Right lung (tissue), 10 donors: ENCODE data around the gene PRKD2. TPM values are rescaled to one million over a fixed set of nuclear protein-coding genes. Genes with fewer than 3 reads are reported as not detected.
"Not testable (repeated sequence)": the region's sequence is repeated elsewhere in the genome, so short reads cannot be mapped to it uniquely, and the experiment has no call there.

ENCODE experiments used
- DNase-seq, 2 donors: peaks; one replicate each; pipeline ENCODE4 v3.0.0-alpha.2; 2013
- long read RNA-seq, 8 donors: transcript quantifications; one replicate each; lab custom pipeline, GENCODE V29; 2026
- polyA plus RNA-seq, 5 donors: library from polyadenylated mRNA; unstranded; fragments of 120-200 nt; gene quantifications; one replicate each; pipeline versions ENCODE4 v1.2.1 to v1.2.3, GENCODE V29; 2013; ENCODE audit warnings: inconsistent platforms in 1 of 5, low replicate concordance in 1 of 5; ENCODE audit not compliant: insufficient read length in 5 of 5, insufficient read depth in 1 of 5

PRKD2 gene
- 10 to 100 TPM; 33.7 to 59.4 (median 54.0) TPM for polyA plus RNA-seq
- long read RNA-seq, donor 1, partial matches to known transcripts: 0 of 7 reads
- long read RNA-seq, donor 1, other reads (novel, unspliced or antisense): 0 of 7 reads
- long read RNA-seq, donor 2, partial matches to known transcripts: 9 of 13 reads
- long read RNA-seq, donor 2, other reads (novel, unspliced or antisense): 0 of 13 reads
- long read RNA-seq, donor 3, partial matches to known transcripts: 0 of 1 reads
- long read RNA-seq, donor 3, other reads (novel, unspliced or antisense): 0 of 1 reads
- long read RNA-seq, donor 4, partial matches to known transcripts: 5 of 9 reads
- long read RNA-seq, donor 4, other reads (novel, unspliced or antisense): 0 of 9 reads
- long read RNA-seq, donor 5, partial matches to known transcripts: 0 of 6 reads
- long read RNA-seq, donor 5, other reads (novel, unspliced or antisense): 0 of 6 reads
- long read RNA-seq, donor 6, partial matches to known transcripts: 0 of 7 reads
- long read RNA-seq, donor 6, other reads (novel, unspliced or antisense): 0 of 7 reads
- long read RNA-seq, donor 7, partial matches to known transcripts: 0 of 10 reads
- long read RNA-seq, donor 7, other reads (novel, unspliced or antisense): 0 of 10 reads
- long read RNA-seq, donor 8, partial matches to known transcripts: 0 of 4 reads
- long read RNA-seq, donor 8, other reads (novel, unspliced or antisense): 0 of 4 reads

DNA sequence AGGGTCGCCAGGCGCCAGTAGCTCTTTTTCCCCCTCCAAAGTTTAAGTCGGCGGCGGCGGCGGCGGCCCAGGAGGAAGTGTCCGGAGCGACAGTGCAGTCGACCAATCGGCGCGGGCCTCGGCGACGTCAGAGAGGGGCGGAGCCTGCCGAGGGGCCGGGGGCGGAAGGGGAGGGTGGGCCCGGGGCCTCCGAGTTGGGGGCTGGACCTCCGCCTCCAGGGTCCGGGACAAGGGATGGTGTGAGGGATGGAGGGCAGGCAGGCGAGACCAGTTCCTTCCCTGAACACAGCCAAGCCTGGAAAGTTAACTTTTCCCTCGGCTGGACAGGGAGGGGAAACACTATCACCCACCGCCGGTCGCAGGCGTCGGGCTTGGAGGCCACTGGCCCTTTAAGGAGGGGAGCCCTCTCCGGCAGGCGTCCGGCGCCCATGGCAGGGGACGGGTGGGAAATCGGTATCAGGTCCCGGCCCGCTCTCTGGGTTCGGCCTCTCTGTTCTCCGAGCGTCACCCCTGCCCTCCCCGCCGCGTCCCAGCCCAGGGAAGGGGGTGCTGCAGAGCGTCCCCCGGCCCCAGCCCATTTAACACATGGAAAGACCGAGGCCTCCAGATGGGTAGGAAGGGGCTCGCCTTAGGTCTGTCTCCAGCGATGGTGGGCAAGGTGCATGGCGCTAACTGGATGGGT, at the start of gene PRKD2:
PRKD2 (minus strand) TSS at position 81 of the 682 bp plus-strand sequence. CDS start 744 bp downstream, outside the sequence.
- peak; percentile 89 for DNase-seq

DNA sequence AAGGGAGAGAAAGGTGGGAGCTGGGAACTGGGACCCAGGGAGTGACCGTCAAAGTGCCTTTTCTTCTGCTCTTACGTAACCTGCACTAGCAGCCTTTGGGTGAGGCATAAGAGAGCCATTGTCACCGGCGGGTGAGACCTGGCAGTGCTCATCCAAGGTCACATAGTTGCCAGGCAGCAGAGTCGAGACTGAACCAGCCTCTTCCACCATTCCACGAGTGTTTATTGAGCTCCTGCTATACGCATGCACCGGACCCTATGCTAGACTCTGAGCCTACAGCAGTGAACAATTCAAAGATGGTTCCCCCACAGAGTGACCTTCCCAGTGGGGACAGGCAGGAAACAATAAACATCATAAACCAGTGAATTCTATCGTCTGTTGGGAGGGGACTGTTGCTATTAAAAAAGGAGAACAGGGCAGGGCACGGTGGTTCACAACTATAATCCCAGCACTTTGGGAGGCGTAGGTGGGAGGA, 47.9 kb upstream of the PRKD2 start:
- no peak for DNase-seq

DNA sequence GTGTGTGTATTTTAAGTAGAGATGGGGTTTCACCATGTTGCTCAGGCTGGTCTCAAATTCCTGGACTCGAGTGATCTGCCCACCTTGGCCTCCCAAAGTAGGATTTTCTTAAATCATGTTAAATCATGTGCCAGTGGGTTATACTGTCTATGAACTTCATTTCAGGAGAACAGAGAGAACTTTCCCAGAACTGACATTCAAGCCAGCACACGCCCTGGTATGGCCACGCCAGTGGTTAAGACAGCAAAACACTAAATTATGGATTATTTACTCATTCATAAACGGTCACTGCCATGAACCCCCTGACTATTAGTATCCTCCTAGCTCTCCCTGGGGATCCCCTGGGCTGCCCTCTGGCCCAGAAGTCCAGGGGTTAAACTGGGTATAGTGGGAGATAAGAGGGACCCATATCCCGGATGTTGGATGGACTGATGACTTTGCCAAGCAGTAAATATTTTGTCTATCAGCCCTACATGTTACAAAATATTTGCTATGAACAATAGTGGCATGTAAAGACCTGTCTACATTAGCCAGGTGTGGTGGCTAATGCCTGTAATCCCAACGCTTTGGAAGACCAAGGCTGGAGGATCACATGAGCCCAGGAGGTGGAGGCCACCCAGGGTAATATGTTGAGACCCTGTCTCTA, 45.5 kb upstream of the PRKD2 start:
- no peak for DNase-seq

DNA sequence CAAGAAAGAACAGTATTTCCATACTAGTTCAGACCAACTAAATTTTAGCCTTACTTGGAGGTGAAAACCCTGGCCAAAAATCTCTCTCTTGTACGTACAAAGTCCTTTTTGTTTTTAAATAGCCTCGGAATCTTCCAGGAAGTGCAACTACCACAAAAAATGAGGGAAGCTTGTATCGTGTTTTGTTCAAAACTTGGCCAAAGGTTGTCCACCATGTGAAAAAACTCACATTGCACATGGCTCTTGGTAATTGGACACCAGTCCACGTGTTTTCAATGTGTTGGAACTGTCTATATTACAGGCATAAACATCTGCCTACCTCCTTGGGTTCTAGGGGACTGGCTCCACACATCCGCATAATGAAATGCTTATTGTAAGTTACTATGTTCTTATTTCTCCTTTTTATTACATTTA, 44.5 kb upstream of the PRKD2 start:
- DNase-seq: no peak

DNA sequence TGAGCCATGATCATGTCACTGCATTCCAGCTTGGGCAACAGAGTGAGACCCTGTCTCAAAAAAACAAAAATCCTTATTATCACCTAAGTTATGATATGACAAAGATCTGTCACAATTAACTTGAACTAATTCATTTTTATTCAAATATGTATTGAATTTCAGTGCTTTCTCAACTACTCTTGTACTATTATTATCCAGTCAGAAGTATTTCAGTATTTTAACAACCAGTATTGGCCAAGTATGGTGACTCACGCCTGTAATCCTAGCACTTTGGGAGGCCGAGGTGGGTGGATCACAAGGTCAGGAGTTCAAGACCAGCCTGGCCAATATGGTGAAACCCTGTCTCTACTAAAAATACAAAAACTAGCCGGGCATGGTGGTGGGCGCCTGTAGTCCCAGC, 44.0 kb upstream of the PRKD2 start:
- not testable (repeated sequence) for DNase-seq

DNA sequence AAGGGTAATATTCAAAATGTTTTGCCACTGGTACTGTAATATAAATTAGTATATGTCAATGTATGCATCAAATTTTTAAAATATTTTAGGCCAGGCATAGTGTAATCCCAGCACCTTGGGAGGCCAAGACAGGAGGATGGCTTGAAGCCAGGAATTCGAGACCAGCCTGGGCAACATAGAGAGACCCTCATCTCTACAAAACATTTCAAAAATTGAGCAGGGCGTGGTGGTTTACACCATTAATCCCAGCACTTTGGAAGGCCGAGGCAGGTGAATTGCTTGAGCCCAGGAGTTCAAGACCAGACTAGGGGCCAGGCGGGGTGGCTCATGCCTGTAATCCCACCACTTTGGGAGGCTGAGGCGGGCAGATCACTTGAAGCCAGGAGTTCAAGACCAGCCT, 43.4 kb upstream of the PRKD2 start:
- no peak for DNase-seq

DNA sequence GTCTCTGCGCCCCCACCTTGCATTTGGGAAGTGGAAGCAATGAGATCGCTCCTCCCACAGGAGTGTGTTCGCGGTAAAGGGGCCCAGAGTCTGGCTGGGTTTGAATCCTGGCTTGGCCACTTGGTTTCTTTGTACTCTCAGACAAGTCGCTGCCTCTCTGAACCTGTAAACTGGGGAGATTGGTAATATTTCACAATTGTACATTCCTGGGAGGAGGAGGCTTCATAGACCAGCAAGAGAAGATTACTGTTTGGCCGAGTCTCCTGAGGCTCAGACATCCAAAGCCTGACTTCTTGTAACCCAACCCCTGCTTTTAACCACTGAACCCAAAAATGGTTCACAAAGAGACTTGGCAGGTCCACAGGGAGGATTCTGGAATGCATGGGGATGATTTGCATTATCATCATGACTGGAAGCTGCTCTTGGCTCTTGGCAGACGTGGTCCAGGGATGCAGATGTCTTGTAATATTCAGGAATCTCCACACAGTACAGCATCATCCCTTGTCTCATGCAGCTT, 43.0 kb upstream of the PRKD2 start:
- no peak for DNase-seq

DNA sequence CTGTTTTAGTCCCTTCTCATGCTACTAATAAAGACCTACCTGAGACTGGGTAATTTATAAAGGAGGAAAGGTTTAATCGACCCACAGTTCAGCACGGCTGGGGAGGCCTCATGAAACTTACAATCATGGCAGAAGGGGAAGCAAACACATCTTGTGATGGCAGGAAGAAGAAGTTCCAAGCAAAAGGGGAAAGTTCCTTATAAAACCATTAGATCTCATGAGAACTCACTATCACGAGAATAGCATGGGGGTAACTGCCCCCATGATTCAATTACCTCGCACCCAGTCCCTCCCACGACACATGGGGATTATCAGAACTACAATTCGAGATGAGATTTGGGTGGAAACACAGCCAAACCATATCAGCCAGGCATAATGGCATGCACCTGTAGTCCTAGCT, 42.3 kb upstream of the PRKD2 start:
- no peak for DNase-seq

DNA sequence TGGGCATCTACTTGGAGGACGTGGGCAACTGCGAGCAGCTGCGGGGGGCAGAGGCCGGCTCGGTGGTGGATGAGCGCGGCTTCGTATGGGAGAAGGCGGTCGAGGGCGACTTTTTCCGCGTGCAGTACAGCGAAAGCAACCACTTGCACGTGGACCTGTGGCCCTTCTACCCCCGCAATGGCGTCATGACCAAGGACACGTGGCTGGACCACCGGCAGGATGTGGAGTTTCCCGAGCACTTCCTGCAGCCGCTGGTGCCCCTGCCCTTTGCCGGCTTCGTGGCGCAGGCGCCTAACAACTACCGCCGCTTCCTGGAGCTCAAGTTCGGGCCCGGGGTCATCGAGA, 39.6 kb upstream of the PRKD2 start:
- no peak for DNase-seq

DNA sequence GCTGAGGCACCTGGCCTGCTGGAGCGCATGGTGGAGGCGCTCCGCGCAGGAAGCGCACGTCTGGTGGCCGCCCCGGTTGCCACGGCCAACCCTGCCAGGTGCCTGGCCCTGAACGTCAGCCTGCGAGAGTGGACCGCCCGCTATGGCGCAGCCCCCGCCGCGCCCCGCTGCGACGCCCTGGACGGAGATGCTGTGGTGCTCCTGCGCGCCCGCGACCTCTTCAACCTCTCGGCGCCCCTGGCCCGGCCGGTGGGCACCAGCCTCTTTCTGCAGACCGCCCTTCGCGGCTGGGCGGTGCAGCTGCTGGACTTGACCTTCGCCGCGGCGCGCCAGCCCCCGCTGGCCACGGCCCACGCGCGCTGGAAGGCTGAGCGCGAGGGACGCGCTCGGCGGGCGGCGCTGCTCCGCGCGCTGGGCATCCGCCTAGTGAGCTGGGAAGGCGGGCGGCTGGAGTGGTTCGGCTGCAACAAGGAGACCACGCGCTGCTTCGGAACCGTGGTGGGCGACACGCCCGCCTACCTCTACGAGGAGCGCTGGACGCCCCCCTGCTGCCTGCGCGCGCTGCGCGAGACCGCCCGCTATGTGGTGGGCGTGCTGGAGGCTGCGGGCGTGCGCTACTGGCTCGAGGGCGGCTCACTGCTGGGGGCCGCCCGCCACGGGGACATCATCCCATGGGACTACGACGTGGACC, 39.1 kb upstream of the PRKD2 start:
- no peak for DNase-seq

DNA sequence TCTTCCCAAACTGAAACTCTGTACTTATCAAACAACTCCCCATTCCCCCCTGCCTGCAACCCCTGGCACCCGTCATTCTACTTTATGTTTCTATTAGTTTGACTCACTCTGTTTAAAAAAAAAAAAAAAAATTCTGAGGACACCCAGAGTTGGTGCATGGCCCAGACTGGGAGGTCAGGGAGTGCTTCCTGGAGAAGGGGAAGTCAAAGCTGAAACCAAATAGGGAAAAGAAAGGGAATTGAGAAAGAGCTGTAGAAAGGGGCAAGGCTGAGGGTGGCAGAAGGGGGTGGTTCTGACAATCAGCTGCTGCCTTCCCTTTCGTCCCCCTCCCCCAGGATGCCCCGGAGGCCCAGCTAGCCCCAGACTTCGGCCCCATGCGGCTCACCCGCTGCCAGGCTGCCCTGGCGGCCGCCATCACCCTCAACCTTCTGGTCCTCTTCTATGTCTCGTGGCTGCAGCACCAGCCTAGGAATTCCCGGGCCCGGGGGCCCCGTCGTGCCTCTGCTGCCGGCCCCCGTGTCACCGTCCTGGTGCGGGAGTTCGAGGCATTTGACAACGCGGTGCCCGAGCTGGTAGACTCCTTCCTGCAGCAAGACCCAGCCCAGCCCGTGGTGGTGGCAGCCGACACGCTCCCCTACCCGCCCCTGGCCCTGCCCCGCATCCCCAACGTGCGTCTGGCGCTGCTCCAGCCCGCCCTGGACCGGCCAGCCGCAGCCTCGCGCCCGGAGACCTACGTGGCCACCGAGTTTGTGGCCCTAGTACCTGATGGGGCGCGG, 38.4 kb upstream of the PRKD2 start:
- no peak for DNase-seq

DNA sequence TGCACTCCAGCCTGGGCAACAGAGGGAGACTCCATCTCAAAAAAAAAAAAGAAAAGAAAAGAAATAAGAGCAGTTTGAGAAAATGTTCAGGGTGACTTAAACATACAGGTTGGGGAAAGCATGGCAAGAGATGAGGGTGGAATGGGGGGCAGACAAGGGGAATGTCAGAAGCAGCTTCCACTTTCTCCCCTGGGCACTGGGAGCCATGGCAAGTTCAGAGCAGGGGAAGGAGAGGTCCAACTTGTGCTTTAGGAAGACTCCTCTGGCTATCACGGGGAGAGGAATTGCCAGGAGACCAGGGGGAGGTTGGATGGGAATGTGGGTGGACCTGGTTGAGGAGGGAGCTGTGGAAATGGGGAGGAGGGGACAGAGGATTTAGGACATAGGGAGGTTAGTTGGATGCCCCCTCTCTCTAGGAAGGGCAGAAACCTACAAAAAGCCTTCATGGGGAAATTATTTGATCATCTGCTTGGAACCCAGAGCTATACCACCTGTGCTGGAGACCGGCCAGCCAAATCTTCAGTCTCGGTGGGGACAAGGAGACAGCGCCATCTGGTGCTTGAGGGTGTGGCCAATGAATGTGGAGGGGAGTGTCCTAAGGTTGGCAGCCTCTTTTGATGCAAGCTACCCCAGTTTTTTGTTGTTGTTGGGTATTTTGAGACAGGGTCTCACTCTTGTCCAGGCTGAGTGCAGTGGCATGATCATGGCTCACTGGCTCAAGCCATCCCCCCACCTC, 36.7 kb upstream of the PRKD2 start:
- DNase-seq: no peak

DNA sequence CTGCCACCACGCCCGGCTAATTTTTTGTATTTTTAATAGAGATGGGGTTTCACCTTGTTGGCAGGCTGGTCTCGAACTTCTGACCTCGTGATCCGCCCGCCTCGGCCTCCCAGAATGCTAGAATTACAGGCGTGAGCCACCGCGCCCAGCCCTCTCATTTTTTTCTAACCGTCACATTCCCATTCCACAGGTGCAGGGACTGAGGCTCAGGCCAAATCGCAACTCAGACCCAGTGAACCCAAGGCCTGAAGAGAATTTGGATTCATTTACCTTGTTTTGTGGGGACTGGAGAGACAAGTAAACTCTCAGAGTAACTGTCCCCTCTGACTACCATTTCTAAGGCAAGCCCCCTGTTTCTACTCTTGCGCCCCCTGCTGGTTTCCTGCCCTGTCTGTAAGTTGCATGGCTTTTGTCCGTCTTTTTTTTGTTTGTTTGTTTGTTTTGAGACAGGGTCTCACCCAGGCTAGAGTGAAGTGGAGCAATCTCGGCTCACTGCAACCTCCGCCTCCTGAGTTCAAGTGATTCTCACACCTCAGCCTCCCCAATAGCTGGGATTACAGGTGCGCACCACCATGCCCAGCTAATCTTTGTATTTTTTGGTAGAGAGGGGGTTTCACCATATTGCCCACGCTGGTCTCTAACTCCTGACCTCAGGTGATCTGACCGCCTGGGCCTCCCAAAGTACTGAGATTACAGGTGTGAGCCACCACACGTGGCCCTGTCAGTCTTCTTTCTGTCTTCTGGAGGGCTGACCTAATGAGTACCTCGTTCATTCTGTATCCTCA, 31.6 kb upstream of the PRKD2 start:
- no peak for DNase-seq

DNA sequence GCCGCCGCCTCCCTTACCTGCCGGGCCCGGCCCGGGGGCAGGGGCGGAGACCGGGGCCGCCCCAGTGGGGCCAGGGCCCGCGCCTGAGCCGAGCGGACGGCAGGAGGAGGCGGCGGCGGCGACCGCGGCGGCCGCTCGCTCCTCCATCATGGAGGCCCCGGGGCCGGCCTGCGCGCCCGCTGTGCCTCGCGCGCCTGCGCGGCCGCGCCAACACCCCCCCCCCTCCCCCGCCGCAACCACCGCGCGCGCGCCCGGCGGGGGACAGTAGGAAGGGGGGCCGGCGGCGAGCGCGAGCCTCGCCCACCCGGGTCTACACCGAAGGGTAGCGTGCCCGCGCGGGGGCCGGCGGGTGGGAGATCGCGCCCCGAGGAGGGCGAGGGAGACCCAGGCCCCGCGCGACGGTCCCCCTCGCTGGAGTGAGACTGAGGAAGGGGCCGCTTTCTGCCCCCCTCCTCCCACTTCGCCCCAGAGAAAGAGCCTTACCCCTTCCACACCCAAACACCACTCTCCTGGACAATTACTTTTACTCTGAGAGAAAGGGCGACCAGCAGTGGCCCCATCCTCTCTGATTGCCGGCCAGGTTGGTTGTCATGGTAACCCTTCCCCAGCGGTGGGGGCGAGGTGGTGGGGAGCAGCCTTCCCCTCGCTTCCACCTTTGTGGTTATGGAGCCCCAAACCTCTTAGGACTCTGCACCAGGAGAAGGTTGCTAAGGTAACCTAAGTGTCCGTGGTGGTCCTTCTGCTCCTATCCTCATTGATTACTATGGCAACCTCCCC, 29.6 kb upstream of the PRKD2 start, which contains the start of gene STRN4:
STRN4 (minus strand) TSS at position 170 of the 777 bp plus-strand sequence; CDS start at position 150, 20 bp downstream.
- peak in 1 of 2 donors; percentile 57 for DNase-seq

DNA sequence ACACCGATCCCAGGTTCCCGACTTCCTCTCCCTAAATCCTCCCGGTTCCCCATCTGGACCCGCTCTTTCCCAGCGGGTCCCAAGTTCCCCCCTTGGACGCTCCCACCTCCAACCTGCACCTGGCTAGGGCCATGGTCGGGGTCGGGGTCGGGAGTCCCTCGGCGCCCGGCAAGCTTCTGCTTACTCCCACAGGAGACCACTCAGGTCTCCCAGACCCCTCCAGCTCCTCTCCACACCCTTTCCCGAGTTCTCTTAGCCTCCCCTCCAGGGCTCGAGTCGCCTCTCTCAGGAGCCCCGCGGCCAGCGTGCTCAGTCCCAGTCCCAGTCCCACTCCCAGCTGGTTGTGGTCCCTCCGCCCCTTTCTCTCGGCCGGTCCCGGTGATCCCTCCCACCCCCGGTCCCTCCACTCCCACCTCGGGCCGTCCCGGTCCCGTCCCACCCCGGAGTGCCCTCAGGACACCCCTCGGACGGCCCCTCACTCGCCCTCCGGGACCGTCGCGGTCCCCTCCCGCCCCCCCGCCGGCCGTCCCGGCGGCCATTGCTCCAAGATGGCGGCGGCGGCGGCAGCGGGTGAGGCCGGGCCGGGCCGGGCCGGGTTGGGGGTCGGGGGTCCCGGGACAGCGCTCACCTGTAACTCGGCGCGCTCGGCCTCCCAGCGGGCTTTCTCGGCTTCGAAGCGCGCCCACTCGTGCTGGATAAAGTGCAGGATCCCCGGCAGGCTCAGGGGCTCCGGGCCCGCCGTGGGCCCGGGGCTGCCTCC, 28.8 kb upstream of the PRKD2 start, which contains the start of gene FKRP:
FKRP (plus strand) TSS at position 537 of the 760 bp plus-strand sequence. CDS start 9,394 bp downstream, outside the sequence.
- DNase-seq: no peak

DNA sequence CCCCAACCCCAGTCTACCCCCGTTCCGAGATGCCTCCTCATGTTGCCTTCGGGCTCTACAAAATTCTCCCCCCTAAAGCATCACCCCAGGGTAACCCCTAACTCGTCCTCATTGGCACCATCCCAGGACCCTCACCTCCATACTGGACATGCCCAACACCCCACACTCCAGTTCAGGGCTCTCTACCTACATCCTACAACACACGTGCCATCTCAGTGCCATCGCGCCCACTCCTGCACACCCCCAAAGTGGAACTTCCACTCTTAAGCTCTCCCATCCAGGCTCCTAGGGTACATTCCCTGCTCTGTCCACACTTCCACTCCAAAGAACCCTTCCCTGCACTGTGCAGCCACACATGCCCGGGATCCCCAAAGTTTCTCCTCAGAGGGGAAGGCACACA, 28.1 kb upstream of the PRKD2 start:
- no peak for DNase-seq
